ENCODE results near the gene FGFR1OP2.

Gene FGFR1OP2

GRCh38 chr12:26935636-26936378, 2.5 kb upstream of the FGFR1OP2 start:
- H3K36me3 ChIP-seq (ENCODE audit: control insufficient read depth in 2 of 2, insufficient read depth in 1 of 2, low read length in 2 of 2): peaks cover 12 to 19% of the 10 kb centered on the region in 2 experiments; a peak in 2 of 3 replicates
- H3K4me3 ChIP-seq (ENCODE audit: low read depth, low read length): no peak overlapping the region
- TF ChIP-seq ELK4 (IDR thresholded peaks at IDR 0.05; ENCODE audit: borderline replicate concordance, low read depth, low read length): no peak
- TF ChIP-seq ZNF624 (tag by site-specific recombination; IDR thresholded peaks at IDR 0.05): no peak
- 0 out of 2 replicates have a peak, but pooled peaks have one; percentile 17 for TF ChIP-seq ZNF600 (tag by site-specific recombination; IDR thresholded peaks at IDR 0.05)
- POLR2A ChIA-PET: no interaction called here
- H3K9me3 ChIP-seq (ENCODE audit: control insufficient read depth, insufficient read depth, low read depth, low read length): no peaks in the 10 kb centered on the region
- H3K27ac ChIP-seq (ENCODE audit: extremely low read depth, low read depth, low read length): no peak overlapping the region
- CTCF ChIA-PET: interaction anchor here (1.0 kb wide), 1 partner anchor 81 kb away, joined by 3 read pairs; no protein-coding TSS in a partner anchor
- peaks cover 24% of the 10 kb centered on the region for H3K4me1 ChIP-seq (ENCODE audit: control insufficient read depth, insufficient read depth, low read length)

DNA sequence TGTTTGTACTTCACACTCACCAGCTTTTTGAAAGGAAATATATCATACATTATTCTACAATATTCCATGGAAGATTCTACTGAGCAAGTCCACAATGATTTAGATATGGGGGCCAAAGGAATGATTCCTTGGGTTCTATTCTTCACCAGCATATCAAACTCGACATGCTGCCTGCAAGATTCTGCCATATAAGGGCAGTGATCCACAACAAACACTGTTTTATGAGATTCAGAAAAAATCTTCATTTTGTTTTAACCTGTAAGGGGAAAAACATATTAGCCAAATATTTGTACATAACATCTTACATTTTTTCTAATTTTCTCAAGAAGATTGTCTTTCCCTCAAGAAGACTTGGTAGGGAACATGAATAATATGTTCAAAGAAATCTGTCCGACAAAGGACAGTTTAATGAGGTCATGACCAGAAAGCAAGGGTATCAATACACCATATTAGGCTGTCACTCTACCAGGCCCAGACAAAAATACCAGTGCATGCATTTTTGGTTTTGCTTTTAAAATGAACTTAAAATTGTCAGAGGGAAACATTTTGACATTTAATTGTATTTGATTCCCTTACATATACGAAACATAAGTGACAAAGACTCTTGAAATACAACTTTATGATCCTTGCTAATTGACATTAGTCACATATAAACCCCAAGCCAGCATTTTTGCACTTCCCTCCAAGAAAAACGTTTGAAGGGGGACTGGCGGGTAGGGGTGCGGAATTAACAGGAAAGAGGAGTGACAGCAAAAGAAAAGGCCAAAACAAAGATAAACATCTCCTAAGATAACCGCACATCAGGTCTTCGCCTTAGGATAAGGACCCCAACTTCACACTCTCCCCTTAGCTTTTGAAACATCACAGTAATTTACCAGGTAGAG, 1.5 kb upstream of the FGFR1OP2 start:
- ChIA-PET POLR2A (interaction anchor here (0.8 to 0.9 kb wide), 2 partner anchors 77 to 104 kb away, joined by 3 read pairs; partner anchors contain the start of gene ITPR2), CTCF (no interaction called here)
- Histone ChIP-seq H3K4me1 (ENCODE audit: control insufficient read depth, insufficient read depth, low read length) (peaks cover 27% of the 10 kb centered on the region), H3K27ac (ENCODE audit: extremely low read depth, low read depth, low read length) (peak overlapping the region; percentile 91; the same call in 1 of the 2 replicates), H3K36me3 (ENCODE audit: control insufficient read depth in 2 of 2, insufficient read depth in 1 of 2, low read length in 2 of 2) (peaks cover 6 to 15% of the 10 kb centered on the region in 2 experiments; a peak in 2 of 3 replicates), H3K9me3 (ENCODE audit: control insufficient read depth, insufficient read depth, low read depth, low read length) (no peaks in the 10 kb centered on the region), H3K4me3 (ENCODE audit: low read depth, low read length) (peak overlapping the region; percentile 87)
- TF ChIP-seq PRDM6 (tag by site-specific recombination; IDR thresholded peaks at IDR 0.05) (0 out of 2 replicates have a peak, but pooled peaks have one; percentile 21), ZNF660 (tag by site-specific recombination; IDR thresholded peaks at IDR 0.05) (0 out of 2 replicates have a peak, but pooled peaks have one; percentile 15), WT1 (tag by site-specific recombination; IDR thresholded peaks at IDR 0.05) (peak; percentile 32; the same call in 1 of the 2 replicates), ZNF335 (tag by site-specific recombination; conservative IDR thresholded peaks at IDR 0.05) (peak; percentile 56), ZNF629 (tag by site-specific recombination; IDR thresholded peaks at IDR 0.05) (0 out of 2 replicates have a peak, but pooled peaks have one; percentile 17), KLF9 (tag by site-specific recombination; IDR thresholded peaks at IDR 0.05; ENCODE audit: low read depth) (no peak), OVOL3 (tag by site-specific recombination; IDR thresholded peaks at IDR 0.05) (no peak)

- Histone ChIP-seq H3K36me3 (ENCODE audit: control insufficient read depth in 2 of 2, insufficient read depth in 1 of 2, low read length in 2 of 2) (peaks cover 3 to 9% of the 10 kb centered on the region in 2 experiments; a peak in 2 of 3 replicates), H3K4me1 (ENCODE audit: control insufficient read depth, insufficient read depth, low read length) (peaks cover 27% of the 10 kb centered on the region), H3K4me3 (ENCODE audit: low read depth, low read length) (peak overlapping the region; percentile 87), H3K9me3 (ENCODE audit: control insufficient read depth, insufficient read depth, low read depth, low read length) (no peaks in the 10 kb centered on the region), H3K27ac (ENCODE audit: extremely low read depth, low read depth, low read length) (peak overlapping the region; percentile 91)
- TF ChIP-seq, protein P1, sequence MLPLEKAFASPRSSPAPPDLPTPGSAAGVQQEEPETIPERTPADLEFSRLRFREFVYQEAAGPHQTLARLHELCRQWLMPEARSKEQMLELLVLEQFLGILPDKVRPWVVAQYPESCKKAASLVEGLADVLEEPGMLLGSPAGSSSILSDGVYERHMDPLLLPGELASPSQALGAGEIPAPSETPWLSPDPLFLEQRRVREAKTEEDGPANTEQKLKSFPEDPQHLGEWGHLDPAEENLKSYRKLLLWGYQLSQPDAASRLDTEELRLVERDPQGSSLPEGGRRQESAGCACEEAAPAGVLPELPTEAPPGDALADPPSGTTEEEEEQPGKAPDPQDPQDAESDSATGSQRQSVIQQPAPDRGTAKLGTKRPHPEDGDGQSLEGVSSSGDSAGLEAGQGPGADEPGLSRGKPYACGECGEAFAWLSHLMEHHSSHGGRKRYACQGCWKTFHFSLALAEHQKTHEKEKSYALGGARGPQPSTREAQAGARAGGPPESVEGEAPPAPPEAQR (tag by site-specific recombination; IDR thresholded peaks at IDR 0.05): no peak
- 0 out of 2 replicates have a peak, but pooled peaks have one; percentile 77 for TF ChIP-seq ZNF600 (tag by site-specific recombination; IDR thresholded peaks at IDR 0.05)
- peak; percentile 71 for TF ChIP-seq ZNF335 (tag by site-specific recombination; conservative IDR thresholded peaks at IDR 0.05)
- peak; percentile 41; the same call in 1 of the 2 replicates for TF ChIP-seq ZNF2 (tag by site-specific recombination; IDR thresholded peaks at IDR 0.05)
- no peak for TF ChIP-seq ZFP3 (tag by site-specific recombination; IDR thresholded peaks at IDR 0.05; ENCODE audit: low read depth)
- TF ChIP-seq GFI1B (tag by site-specific recombination; IDR thresholded peaks at IDR 0.05): peak; percentile 51; the same call in 1 of the 2 replicates
- TF ChIP-seq, protein P2, sequence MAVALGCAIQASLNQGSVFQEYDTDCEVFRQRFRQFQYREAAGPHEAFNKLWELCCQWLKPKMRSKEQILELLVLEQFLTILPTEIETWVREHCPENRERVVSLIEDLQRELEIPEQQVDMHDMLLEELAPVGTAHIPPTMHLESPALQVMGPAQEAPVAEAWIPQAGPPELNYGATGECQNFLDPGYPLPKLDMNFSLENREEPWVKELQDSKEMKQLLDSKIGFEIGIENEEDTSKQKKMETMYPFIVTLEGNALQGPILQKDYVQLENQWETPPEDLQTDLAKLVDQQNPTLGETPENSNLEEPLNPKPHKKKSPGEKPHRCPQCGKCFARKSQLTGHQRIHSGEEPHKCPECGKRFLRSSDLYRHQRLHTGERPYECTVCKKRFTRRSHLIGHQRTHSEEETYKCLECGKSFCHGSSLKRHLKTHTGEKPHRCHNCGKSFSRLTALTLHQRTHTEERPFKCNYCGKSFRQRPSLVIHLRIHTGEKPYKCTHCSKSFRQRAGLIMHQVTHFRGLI (tag by site-specific recombination; IDR thresholded peaks at IDR 0.05): peak; percentile 9; the same call in 1 of the 2 replicates
- ChIA-PET CTCF (no interaction called here), POLR2A (interaction anchor here (0.8 to 0.9 kb wide), 2 partner anchors 76 to 104 kb away, joined by 3 read pairs; partner anchors contain the start of gene ITPR2)
Observed at GRCh38 chr12:26937443-26937862, 817 bp upstream of the FGFR1OP2 start.
